ENCODE measurements around the gene MGP.

GRCh38 chr12:14931791-14932560 lies 46.3 kb upstream of the MGP start:
- no peak for TF ChIP-seq ZFX (IDR thresholded peaks at IDR 0.05)
- TF ChIP-seq, protein P1, sequence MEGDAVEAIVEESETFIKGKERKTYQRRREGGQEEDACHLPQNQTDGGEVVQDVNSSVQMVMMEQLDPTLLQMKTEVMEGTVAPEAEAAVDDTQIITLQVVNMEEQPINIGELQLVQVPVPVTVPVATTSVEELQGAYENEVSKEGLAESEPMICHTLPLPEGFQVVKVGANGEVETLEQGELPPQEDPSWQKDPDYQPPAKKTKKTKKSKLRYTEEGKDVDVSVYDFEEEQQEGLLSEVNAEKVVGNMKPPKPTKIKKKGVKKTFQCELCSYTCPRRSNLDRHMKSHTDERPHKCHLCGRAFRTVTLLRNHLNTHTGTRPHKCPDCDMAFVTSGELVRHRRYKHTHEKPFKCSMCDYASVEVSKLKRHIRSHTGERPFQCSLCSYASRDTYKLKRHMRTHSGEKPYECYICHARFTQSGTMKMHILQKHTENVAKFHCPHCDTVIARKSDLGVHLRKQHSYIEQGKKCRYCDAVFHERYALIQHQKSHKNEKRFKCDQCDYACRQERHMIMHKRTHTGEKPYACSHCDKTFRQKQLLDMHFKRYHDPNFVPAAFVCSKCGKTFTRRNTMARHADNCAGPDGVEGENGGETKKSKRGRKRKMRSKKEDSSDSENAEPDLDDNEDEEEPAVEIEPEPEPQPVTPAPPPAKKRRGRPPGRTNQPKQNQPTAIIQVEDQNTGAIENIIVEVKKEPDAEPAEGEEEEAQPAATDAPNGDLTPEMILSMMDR (conservative IDR thresholded peaks at IDR 0.05) = no peak

Data from C4-2B (cell line).